NB4 (cell line): ENCODE measurements around the gene MOCS2.
"Not testable (repeated sequence)": the region's sequence is repeated elsewhere in the genome, so short reads cannot be mapped to it uniquely, and the experiment has no call there.

Source experiments
- DNase-seq: peaks from one replicate; pipeline ENCODE4 v3.0.0; 2010; ENCODE audit warnings: low read depth
- H3K4me3 ChIP-seq: one replicate; pipeline ENCODE4 v1.5.1; 2011; ENCODE audit warnings: mild to moderate bottlenecking, low read depth, low read length, moderate library complexity
- MYC ChIP-seq: IDR thresholded peaks from 2 replicates; pipeline ENCODE4 v1.6.1; 2011; ENCODE audit warnings: low read depth, low read length
- POLR2A ChIP-seq: IDR thresholded peaks from 2 replicates; pipeline ENCODE4 v1.6.1; 2011; ENCODE audit warnings: mild to moderate bottlenecking; ENCODE audit not compliant: insufficient read length; ENCODE audit errors: extremely low read depth
- TF ChIP-seq, protein P1 (sequence below): IDR thresholded peaks from 2 replicates; pipeline ENCODE4 v1.6.1; 2011; ENCODE audit warnings: low read depth, low read length
- TF ChIP-seq, protein P2 (sequence below): IDR thresholded peaks from one replicate; pipeline ENCODE4 v1.5.1; 2012; ENCODE audit warnings: low read depth, low read length

MOCS2 gene

DNA sequence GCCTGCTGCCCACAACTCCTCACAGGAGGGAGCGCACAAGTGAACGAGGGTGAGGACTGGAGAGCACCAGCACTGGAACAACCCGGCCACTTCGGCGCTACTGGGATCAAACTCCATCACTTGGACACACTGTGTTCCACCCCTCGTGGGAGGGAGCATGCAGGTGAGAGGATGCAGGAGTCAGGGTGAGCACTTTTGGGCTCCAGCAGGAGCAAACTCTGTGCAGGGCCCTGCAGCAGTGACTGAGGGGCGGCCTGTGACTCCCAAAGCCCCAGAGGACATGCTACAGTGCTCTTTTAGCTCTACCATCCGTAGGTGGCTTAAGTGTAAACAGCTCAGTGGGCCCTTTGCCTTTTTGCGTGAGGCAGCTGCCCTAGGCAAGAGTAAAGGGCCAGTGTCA, 4.4 kb upstream of the MOCS2 start:
- no peak for DNase-seq
- TF ChIP-seq MYC (no peak), POLR2A (no peak)
- TF ChIP-seq, protein P1, sequence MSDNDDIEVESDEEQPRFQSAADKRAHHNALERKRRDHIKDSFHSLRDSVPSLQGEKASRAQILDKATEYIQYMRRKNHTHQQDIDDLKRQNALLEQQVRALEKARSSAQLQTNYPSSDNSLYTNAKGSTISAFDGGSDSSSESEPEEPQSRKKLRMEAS = no peak
- TF ChIP-seq, protein P2, sequence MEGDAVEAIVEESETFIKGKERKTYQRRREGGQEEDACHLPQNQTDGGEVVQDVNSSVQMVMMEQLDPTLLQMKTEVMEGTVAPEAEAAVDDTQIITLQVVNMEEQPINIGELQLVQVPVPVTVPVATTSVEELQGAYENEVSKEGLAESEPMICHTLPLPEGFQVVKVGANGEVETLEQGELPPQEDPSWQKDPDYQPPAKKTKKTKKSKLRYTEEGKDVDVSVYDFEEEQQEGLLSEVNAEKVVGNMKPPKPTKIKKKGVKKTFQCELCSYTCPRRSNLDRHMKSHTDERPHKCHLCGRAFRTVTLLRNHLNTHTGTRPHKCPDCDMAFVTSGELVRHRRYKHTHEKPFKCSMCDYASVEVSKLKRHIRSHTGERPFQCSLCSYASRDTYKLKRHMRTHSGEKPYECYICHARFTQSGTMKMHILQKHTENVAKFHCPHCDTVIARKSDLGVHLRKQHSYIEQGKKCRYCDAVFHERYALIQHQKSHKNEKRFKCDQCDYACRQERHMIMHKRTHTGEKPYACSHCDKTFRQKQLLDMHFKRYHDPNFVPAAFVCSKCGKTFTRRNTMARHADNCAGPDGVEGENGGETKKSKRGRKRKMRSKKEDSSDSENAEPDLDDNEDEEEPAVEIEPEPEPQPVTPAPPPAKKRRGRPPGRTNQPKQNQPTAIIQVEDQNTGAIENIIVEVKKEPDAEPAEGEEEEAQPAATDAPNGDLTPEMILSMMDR = no peak
- H3K4me3 ChIP-seq = no peak overlapping the region

DNA sequence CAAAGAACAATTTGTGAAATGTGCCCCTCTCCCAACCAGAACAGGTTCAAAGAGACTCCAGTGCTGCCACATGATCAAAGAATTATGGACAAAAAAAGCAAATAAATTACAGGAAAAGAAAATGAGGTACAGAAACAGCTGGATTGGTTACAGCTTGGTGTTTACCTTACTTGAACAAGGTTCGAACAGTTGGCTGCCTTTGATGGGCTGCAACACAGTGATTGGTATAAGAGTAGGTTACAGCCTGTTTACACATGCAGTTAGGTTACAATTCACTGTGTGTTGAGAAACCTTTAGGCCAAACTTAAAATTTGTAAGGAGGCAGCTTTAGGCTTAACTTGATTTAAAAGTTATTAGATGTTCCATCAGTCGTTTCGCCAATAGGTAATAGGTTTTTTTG, 3.4 kb upstream of the MOCS2 start:
- TF ChIP-seq, protein P2 = no peak
- TF ChIP-seq POLR2A (no peak), MYC (no peak)
- TF ChIP-seq, protein P1 = no peak
- no peak overlapping the region for H3K4me3 ChIP-seq
- no peak for DNase-seq

DNA sequence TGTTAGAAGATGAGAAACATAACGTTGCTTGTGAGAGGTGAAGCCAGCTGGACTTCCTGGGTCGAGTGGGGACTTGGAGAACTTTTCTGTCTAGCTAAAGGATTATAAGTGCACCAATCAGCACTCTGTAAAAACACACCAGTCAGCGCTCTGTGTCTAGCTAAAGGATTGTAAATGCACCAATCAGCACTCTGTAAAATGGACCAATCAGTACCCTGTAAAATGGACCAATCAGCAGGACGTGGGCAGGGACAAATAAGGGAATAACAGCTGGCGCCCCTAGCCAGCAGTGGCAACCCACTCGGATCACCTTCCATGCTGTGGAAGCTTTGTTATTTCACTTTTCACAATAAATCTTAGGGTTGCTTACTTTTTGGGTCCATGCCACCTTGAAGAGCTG, 2.8 kb upstream of the MOCS2 start:
- DNase-seq, H3K4me3 ChIP-seq: not testable (repeated sequence)

DNA sequence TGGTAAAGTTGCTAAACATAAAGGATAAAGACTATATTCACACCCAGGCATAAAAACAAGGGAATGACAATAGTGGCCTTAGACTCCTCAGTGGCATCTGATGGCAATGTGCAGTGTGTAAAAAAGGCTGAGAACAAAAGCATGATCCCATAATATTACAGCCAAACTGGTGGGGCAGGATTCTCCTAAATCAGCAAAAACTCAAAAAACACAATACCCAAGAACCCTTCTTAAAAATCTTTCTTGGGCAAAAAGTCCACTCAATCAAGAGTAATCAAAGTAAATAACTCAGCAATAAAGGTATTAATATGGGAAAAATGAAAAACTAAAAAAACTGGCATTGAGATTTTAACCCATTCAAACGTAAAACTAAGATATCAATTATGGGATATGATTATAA, 1.6 kb upstream of the MOCS2 start:
- TF ChIP-seq, protein P2 = no peak
- TF ChIP-seq MYC (no peak), POLR2A (no peak)
- TF ChIP-seq, protein P1 = no peak
- H3K4me3 ChIP-seq = peak overlapping the region; percentile 71
- no peak for DNase-seq

DNA sequence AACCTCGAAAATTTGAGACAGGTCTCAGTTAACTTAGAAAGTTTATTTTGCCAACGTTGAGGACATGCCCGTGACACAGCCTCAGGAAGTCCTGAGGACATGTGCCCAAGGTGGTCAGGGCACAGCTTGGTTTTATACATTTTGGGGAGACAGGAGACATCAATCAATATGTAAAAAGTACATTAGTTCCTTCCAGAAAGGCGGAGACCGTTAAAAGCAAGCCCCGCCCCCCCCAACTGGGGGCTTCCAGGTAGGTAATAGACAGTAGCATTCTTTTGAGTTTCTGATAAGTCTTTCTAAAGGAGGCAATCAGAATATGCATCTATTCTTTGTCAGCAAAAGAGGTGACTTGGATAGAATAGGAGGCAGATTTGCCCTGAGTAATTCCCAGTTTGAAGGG, 599 bp upstream of the MOCS2 start:
- H3K4me3 ChIP-seq = peak overlapping the region; percentile 71
- no peak for DNase-seq
- no peak for TF ChIP-seq POLR2A
- TF ChIP-seq, protein P2 = no peak
- TF ChIP-seq, protein P1 = no peak
- no peak for TF ChIP-seq MYC

DNA sequence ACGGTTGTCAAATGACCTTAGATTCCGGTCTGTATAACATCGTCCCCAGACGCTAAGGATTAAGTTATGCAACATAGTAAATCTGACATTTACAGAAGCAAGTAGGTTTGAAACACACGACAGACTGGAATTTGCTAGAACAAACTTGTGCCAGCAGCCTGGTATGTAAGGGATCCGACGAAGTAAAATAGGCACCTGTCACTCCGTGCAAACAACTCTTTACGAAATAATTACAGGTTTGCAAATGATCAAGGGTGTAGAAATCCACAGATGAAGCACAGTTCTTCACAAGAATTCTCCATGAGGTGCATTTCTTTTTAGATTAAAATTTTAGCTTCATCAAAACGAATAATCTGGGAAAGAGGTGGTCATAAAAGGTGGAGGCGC, 508 bp downstream of the MOCS2 start:
- H3K4me3 ChIP-seq = peak overlapping the region; percentile 71
- DNase-seq = peak; percentile 37
- TF ChIP-seq, protein P1 = no peak

DNA sequence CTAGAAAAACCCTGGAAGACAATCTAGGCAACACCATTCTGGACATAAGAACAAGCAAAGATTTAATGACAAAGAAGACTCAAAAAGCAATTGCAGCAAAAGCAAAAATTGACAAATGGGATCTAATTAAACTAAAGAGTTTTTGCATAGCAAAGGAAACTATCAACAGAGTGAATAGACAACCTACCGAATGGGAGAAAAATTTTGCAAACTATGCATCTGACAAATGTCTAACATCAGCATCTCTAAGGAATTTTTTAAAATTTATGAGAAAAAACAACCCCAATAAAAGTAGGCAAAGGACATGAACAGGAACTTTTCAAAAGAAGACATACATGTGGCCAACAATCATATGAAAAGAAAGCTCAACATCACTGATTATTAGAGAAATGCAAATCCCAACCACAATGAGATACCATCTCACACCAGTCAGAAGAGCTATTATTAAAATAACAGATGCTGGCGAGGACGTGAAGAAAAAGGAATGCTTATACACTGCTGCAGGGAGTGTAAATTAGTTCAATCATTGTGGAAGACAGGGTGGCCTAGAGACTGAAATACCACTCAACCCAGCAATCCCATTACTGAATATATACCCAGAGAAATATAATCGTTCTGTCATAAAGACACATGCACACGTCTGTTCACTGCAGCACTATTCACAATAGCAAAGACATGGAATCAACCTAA, 3.8 kb downstream of the MOCS2 start:
- no peak overlapping the region for H3K4me3 ChIP-seq
- DNase-seq = no peak
- TF ChIP-seq, protein P2 = no peak
- TF ChIP-seq POLR2A (no peak), MYC (no peak)
- TF ChIP-seq, protein P1 = no peak
